ENCODE results near the gene CENPC.
"Not testable (repeated sequence)": the region's sequence is repeated elsewhere in the genome, so short reads cannot be mapped to it uniquely, and the experiment has no call there.

CENPC gene

DNA sequence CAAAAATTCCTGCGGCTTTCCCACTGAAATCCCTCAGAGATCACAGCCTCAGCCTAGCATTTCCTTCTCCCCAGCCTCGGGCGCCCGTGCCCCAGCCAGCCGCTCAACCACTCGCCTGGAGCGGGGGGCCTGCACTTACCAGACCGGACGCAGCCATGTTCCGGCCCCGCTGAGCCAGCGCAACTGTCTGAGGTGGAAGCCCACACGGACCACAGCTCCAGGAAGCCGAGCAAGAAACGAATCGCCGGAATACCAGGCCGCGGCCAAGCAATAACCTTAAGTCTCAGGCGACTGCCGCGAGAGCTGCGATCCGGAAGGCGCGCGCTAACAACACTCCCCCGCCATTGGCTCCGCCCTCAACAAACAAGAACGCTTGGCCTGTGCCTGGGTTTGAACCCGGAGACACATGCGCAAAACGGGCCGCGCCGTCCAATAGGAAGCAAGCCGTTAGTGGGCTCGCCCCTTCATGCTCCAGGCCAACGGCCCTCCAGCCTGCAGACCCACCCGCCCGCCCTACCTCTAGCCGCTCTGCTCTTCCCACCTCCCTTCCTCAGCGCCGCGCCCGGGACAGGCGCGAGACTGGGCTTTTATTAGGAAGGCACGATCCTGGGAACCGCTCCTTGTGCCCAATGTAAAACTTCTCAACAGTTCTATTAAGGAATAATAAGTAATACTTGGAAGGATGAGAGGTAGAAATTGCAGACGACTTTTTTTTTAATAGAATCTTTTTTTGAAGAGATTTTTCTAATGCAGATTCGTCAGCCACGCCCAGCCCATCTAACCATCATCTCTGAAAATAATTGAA is at the start of gene CENPC:
Gene CENPC (minus strand): TSS at position 305 of the 805 bp plus-strand sequence. CDS start 148 bp downstream, at position 157.
- DNase-seq = peak; percentile 97 to 98

GRCh38 chr4:67593741-67594175 is 48.5 kb upstream of the CENPC start:
- DNase-seq = no peak

GRCh38 chr4:67587156-67587555 is 41.9 kb upstream of the CENPC start:
- no peak for DNase-seq

- DNase-seq = no peak
Observed at GRCh38 chr4:67584496-67584895, 39.2 kb upstream of the CENPC start.

GRCh38 chr4:67581913-67582312 is 36.6 kb upstream of the CENPC start:
- DNase-seq = no peak

DNA sequence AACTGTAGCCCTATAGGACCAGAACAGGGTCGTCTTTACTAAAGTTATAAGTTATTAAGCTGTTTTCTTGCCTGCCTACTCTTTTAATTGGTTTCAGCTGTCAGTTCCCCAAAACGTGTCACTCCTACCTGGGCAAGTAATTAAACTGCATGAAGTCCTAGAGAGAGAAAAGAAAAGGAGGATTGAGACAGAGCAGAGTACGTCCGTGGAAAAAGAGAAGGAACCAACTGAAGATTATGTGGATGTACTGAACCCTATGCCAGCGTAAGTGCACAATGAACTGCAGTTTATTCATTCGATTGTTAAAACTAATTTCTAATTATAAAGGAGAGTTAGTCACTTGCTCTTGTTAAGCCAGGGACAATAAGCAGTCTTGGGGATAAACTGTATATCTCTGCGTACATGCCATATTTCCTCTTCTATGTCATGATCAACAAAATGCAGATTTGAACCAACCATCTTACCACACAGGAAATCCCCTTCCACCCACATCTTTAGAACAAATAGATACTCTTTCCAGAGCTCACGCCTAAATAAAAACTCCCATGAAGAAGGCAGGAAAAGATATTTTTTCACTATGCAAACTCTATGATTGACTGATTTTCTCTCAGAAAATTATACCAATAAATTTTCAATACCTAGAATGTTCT is 36.0 kb upstream of the CENPC start:
- DNase-seq = no peak

GRCh38 chr4:67580577-67580976 is 35.3 kb upstream of the CENPC start:
- no peak for DNase-seq

- DNase-seq = no peak
Observed at GRCh38 chr4:67576538-67576937, 31.2 kb upstream of the CENPC start.

- DNase-seq = no peak
Observed at GRCh38 chr4:67576059-67576466, 30.8 kb upstream of the CENPC start.

GRCh38 chr4:67575232-67576058 is 30.1 kb upstream of the CENPC start:
- DNase-seq = peak; percentile 3 to 23

GRCh38 chr4:67573193-67573592 is 27.9 kb upstream of the CENPC start:
- DNase-seq = no peak

DNA sequence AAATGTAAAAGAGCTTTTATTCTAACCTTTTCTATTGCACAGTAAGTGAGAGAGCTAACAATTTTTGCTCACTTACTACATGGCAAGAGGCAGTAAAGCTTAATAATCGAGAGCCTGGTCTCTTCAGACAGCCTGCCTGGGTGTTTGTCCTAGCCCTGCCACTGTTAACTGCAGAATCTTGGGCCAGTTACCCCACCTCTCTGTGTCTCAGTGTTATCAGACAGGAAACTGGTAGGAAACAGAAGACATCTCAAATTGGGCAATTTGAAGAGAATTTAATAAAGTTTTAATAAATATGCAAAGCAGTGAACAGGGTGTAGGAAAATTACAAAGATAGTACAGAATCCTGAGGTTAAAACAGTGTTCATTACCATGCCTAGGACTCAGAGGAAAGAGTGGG is 26.7 kb upstream of the CENPC start:
- DNase-seq = no peak

- DNase-seq = no peak
Observed at GRCh38 chr4:67570537-67570936, 25.2 kb upstream of the CENPC start.

DNA sequence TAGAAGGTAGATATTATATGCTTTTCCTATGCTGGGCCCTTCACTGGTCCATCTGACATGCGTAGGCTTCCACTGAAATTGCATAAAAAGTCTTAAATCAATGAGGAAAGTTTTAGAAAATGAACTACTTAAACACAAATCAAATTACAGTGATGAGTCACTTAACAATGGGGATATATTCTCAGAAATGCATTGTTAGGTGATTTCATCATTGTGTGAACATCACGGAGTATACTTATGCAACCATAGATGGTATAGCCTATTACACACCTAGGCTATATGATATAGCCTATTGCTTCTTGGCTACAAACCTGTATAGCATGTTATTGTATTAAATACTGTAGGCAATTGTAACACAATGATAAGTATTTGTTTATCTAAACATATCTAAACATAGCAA is 23.5 kb upstream of the CENPC start:
- DNase-seq = no peak

DNA sequence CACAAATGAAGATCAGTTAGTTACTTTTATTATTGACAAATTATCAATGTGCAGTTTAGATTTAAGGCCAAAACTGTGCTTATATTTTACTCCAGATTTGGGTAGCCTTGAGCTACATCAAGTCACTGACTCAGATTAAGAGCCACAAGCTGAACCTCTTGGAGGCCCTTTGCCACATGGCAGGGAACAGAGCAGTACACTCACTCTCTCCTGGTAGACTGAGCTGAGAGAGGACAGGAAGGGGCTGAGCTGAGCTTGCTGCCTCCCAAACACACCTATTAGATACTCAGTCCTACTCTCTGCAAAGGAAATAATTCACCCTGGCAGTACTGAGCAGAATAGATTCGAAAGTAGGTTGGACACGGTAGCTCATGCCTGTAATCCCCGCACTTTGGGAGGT is 21.0 kb upstream of the CENPC start:
- no peak for DNase-seq

DNA sequence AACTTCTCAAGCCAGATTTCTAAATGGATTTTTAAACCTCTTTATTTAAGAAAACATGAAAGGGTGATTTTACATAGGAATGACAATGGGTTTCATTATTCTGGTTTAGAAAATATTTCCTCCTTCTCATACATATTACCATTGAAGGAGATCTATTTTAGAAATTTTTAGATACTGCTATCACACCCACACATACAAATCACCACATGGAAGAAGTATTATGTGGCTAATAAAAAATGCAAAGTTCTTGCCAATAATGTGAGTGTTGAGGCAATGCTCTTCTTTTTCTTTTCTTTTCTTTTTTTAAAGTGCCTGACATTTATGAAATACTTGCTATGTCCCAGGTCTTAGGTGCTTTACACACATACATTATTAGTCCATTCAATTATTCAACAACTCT is 20.0 kb upstream of the CENPC start:
- DNase-seq = no peak

- no peak for DNase-seq
Observed at GRCh38 chr4:67558493-67558892, 13.2 kb upstream of the CENPC start, which contains the start of gene STAP1. STAP1 (plus strand) TSS chr4:67558727; CDS start chr4:67558810, 83 bp downstream.

- no peak for DNase-seq
Observed at GRCh38 chr4:67556436-67556835, 11.1 kb upstream of the CENPC start.

GRCh38 chr4:67555447-67555846 is 10.1 kb upstream of the CENPC start:
- no peak for DNase-seq

GRCh38 chr4:67554096-67554495 is 8.8 kb upstream of the CENPC start:
- DNase-seq = no peak

GRCh38 chr4:67552146-67552792 is 7.0 kb upstream of the CENPC start:
- DNase-seq = not testable (repeated sequence)

GRCh38 chr4:67550857-67551256 is 5.6 kb upstream of the CENPC start:
- no peak for DNase-seq

- DNase-seq = no peak
Observed at GRCh38 chr4:67550451-67550850, 5.1 kb upstream of the CENPC start.

All from NCI-H526 (cell line).